GM18870 (cell line): ENCODE data around the gene PET100.
A peak's percentile ranks its signal among the peaks of the same experiment; 100 is the strongest.

Experiments
- ATAC-seq: cut with Tn5 transposase; IDR thresholded peaks from one replicate; pipeline ENCODE4 v1.9.1; 2021; ENCODE audit warnings: moderate library complexity; ENCODE audit not compliant: unreplicated experiment

Gene PET100

GRCh38 chr19:7629347-7630054, at the start of gene PET100, which contains the start of gene XAB2:
Gene PET100, plus strand, starts transcription at chr19:7629793. Its CDS starts 41 bp downstream, at chr19:7629834.
Gene XAB2, minus strand, starts transcription at chr19:7629545. Its CDS starts 18 bp downstream, at chr19:7629527.
- ATAC-seq = peak; percentile 79

DNA sequence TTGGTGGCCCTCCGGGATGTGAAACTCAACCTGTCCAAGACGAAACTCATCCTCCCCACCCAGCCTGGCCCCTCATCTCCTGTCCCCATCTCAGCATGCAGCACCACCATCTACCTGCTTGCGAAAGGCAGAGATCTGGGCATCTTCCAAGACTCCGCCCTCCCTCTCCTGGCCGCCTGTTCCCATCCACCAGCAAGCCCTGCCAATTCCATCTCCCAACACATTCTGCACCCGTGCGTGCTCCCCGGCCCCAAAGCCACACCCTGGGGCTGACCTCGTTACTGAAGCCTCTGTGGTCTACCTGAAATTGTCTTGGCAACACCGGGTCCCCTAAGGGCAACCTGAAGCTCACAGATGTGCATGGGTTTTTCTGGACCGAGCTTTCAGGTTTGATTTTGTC, 47.1 kb upstream of the PET100 start:
- ATAC-seq = no peak

GRCh38 chr19:7589822-7590221, 39.8 kb upstream of the PET100 start:
- no peak for ATAC-seq

DNA sequence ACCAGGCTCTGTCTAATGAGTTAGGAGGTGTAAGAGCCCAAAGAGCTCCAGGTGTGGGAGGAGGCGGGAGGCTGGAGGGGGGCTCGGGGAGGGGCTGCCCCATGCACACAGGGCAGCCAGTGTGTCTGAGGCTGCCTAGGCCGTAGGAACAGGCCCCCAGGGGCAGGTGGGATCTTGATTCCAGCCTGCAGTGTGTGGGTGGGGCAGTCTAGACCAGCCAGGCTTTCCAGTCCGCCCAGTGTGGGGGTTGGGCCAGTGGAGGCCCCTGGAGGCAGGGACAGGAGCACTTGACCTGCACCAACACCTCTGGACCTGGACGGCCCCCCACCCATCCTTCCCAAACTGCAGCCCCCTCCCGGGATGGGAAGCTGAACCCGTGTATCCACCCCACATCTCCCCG, 39.3 kb upstream of the PET100 start:
- ATAC-seq = no peak

- ATAC-seq = no peak
Observed at GRCh38 chr19:7595466-7596133, 34.0 kb upstream of the PET100 start, which contains the start of gene CAMSAP3. Gene CAMSAP3, plus strand, starts transcription at chr19:7595863. Its CDS starts 140 bp downstream, at chr19:7596003.

DNA sequence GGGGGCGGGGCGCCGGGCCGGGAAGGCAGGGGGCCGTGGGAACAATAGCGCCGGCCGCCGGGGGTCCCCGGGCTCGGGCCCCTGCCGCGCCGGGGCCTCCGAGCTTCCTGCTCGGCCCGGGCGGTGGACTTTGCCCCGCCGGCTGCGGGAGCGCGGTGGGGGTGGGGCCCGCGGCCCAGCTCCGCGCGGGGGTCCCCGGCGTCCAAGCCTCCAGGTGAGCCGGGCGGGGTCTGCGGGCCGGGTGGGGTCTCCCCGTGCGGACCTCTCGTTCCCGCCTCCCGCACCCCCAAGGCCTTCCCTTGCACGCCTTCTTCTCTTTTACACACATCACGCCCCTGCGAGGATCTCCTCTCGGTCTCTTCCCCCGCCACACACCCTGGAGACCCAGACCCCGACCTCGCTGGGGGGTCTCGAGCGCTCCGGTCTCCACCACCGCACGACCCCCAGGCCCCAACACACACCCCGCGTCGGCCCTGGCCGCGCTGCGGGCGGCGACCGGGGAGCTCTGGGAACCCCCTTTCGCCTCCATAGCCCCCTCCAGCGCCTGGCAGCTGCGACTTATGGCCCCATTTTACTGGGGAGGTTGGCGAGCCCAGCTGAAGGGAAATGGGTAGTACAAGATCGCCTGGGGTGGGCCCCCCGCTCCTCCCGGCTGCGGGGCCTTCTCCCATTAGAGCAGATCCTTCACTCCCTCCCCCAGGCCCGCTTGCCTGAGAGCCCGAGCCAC, 33.2 kb upstream of the PET100 start:
- ATAC-seq = no peak

DNA sequence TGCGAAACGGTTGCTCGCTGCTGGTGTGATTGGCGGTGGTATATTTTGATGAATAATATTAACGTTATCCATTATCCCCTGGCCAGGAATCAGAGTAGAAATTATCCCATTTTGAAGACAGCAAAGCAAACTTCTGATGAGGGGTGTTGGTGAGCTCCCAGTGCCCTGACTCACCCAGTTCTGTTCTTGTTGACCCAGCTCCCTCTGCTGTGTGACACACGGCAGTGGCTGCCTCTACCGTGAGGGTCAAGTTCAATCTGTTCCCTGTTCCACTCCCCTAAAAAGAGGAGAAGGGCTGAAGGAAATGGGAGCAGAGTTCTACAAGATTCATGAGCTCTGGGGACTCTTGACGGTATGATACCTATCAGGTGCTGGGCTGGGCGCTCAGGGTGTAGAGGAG, 31.9 kb upstream of the PET100 start:
- ATAC-seq = no peak

- no peak for ATAC-seq
Observed at GRCh38 chr19:7598180-7598579, 31.4 kb upstream of the PET100 start.

- no peak for ATAC-seq
Observed at GRCh38 chr19:7600721-7601120, 28.9 kb upstream of the PET100 start.

- ATAC-seq = no peak
Observed at GRCh38 chr19:7602240-7602934, 27.2 kb upstream of the PET100 start.

GRCh38 chr19:7602935-7603497, 26.6 kb upstream of the PET100 start:
- no peak for ATAC-seq

GRCh38 chr19:7603919-7604318, 25.7 kb upstream of the PET100 start:
- ATAC-seq = no peak

DNA sequence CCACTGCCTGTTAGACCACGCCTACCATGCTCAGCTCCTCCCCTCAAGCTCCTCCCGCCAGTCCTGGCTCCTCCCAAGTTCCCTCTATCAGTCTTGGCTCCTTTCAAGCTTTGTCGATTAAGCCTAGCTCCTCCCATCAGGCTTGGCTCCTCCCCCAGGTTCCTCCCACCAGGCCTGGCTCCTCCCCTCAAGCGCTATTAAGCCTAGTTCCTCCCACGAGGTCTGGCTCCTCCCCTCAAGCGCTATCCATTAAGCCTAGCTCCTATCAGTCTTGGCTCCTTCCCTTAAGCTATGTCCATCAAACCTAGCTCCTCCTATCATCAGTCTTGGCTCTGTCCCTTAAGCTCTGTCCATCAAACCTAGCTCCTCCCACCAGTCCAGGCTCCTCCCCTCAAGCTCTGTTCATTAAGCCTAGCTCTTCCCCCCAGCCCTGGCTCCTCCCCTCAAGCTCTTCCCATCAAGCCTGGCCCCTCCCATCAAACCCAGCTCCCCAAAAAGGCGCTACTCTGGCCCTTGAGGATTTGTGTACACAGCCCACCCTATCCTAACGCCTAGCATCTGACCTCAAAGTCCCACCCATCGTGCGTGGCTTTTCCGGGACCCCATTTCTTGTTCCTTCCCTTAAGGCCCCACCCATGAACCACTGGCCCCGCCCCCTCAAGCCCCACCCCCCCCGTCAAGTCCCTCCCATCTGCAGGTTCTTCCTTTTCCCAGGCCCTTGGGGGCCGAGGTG, 23.9 kb upstream of the PET100 start:
- no peak for ATAC-seq

GRCh38 chr19:7606289-7606688, 23.3 kb upstream of the PET100 start:
- no peak for ATAC-seq

DNA sequence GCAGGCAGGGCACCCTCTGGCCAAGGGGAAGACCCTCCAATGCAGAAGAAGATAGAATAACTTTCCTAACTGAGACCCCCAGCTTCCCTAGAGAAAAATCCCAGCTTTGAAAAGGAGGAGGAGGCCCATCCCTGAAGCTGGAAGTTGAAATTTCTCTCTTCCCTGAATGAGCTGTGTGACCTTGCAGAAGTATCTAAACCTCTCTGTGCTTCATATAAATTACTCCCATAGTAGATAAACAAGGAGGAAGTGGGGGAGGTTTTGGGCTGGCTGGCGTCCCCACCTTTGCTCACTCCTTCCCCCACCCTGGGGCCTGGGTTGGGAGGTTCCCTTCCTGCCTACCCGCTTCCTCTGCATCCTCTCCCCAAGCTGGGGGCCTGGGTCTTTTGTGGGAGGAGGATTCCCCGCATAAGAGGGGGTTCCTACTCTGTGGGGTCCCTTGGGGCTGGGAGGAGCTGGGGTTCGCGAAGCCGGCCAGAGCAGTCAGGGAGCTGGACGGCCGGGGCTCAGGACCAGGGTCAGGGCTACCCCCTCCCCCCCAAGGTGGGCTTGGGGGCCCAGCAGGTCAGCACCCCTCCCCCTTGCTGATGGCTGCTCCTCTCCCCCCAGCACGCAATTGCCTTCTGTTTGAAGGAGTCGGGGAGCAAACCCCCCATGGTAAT, 22.2 kb upstream of the PET100 start:
- ATAC-seq = no peak

DNA sequence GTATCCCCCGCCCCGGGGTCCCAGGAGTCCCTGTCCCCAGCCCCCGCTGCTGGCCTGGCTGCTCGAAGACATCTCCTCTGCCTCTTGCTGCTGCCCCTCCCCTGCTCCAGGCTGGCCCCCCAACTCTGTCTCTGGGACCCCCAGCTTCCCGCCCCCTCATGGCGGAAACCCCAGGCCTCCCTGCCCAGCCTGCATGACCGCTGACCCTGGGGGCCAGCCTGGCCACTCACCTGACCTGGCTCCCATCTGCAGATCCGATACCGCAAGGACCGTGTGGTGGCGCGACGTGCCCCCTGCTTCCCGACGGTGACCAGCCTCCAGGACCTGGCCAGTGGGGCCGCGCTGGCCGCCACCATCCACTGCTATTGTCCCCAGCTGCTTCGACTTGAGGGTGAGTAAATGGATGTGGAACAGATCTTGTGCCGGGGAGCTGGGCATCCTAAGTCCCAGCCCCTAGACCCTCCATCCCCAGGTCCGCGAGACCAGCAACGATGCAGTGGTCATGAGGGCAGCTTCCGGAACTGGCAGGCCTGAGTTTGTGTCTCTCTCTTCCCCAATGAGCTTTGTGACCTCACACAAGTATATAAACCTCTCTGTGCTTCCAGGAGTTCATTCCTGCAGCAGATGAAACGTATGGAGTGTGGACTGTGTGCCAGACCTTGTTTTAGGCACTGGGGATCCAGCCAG, 21.6 kb upstream of the PET100 start:
- no peak for ATAC-seq

DNA sequence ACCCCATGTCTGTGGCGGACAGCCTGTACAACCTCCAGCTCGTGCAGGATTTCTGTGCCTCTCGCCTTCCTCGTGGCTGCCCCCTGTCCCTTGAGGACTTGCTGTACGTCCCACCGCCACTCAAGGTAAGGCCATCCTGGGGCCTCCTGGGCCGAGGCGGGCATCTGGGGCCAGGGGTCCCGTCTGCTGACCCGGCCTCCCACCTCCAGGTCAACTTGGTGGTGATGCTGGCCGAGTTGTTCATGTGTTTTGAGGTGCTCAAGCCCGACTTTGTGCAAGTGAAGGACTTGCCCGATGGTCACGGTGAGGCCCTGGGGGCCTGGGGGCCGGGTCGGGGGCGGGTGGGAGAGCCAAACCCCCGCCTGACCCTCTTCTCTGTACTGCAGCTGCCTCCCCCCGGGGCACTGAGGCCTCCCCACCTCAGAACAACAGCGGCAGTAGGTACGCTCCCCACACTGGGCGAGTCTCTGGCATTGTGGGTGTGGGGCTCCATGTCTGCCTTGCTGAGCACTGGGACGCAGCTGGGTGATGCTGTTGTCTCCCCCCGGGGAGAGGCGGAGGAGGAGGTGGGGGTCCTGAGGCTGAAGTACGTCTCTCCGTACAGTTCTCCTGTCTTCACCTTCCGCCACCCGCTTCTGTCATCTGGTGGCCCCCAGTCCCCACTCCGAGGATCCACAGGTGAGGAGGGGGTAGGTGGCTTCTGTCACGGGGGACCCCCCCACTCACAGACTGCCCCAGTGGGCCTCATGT, 18.9 kb upstream of the PET100 start:
- no peak for ATAC-seq

DNA sequence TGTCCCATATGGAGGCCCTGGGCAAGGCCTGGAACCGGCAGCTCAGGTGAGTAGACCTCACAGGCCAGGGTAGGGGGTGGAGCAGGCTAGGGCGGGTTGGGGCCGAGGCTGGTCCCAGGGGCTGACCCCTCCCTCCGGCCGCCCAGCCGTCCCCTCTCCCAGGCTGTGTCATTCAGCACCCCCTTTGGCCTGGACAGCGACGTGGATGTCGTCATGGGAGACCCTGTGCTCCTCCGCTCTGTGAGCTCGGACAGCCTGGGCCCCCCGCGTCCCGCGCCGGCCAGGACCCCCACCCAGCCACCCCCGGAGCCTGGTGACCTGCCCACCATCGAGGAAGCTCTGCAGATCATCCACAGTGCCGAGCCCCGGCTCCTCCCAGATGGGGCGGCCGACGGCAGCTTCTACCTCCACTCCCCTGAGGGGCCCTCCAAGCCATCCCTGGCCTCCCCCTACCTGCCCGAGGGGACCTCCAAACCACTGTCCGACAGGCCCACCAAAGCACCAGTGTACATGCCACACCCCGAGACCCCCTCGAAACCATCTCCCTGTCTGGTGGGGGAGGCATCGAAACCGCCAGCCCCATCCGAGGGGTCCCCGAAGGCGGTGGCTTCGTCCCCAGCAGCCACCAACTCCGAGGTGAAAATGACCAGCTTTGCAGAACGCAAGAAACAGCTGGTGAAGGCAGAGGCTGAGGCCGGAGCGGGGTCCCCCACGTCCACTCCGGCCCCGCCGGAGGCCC, 17.9 kb upstream of the PET100 start:
- no peak for ATAC-seq
